HepG2 (cell line): ENCODE results near the gene TSTD2. TPM values are rescaled to one million over a fixed set of nuclear protein-coding genes. Genes with fewer than 3 reads are reported as not detected.

ENCODE experiments used
- ARHGAP35 ChIP-seq: sonication (generic); formaldehyde crosslinking; IDR thresholded peaks from 2 replicates; pipeline ENCODE4 v1.9.0; 2022; ENCODE audit warnings: mild to moderate bottlenecking, inconsistent platforms, moderate library complexity, missing genetic modification reagents, borderline replicate concordance
- FOXJ3 ChIP-seq: sonication (generic); formaldehyde crosslinking; IDR thresholded peaks from 2 replicates; pipeline ENCODE4 v1.4.0; 2020; ENCODE audit warnings: missing genetic modification reagents, mild to moderate bottlenecking, borderline replicate concordance
- HMGA1 ChIP-seq: sonication (generic); formaldehyde crosslinking; conservative IDR thresholded peaks from 2 replicates; pipeline ENCODE4 v1.4.0; 2020; ENCODE audit warnings: missing genetic modification reagents
- JUN ChIP-seq: sonication (generic); formaldehyde crosslinking; IDR thresholded peaks from 2 replicates; pipeline ENCODE4 v1.4.0; 2020; ENCODE audit warnings: mild to moderate bottlenecking, missing genetic modification reagents
- MLLT10 ChIP-seq: sonication (generic); formaldehyde crosslinking; IDR thresholded peaks from 2 replicates; pipeline ENCODE4 v1.4.0; 2020; ENCODE audit warnings: missing genetic modification reagents
- MTA3 ChIP-seq: sonication (generic); formaldehyde crosslinking; IDR thresholded peaks from 2 replicates; pipeline ENCODE4 v1.4.0; 2020; ENCODE audit warnings: missing genetic modification reagents
- NRL ChIP-seq: sonication (generic); formaldehyde crosslinking; IDR thresholded peaks from 2 replicates; pipeline ENCODE4 v1.5.0; 2020; ENCODE audit warnings: missing genetic modification reagents, mild to moderate bottlenecking, moderate library complexity, borderline replicate concordance
- TCF7 ChIP-seq: sonication (generic); IDR thresholded peaks from 2 replicates; pipeline ENCODE4 v1.6.1; 2016; ENCODE audit warnings: antibody characterized with exemption, low read depth
- ZFP36L1 ChIP-seq: sonication (generic); formaldehyde crosslinking; IDR thresholded peaks from 2 replicates; pipeline ENCODE4 v1.8.0; 2022; ENCODE audit warnings: mild to moderate bottlenecking, missing genetic modification reagents, moderate library complexity
- ZFP91 ChIP-seq: sonication (generic); formaldehyde crosslinking; IDR thresholded peaks from 2 replicates; pipeline ENCODE4 v1.9.0; 2022; ENCODE audit warnings: missing genetic modification reagents, mild to moderate bottlenecking, borderline replicate concordance
- ZNF235 ChIP-seq: sonication (generic); formaldehyde crosslinking; IDR thresholded peaks from 2 replicates; pipeline ENCODE4 v1.8.1; 2023; ENCODE audit warnings: mild to moderate bottlenecking, missing genetic modification reagents, borderline replicate concordance
- ZNF879 ChIP-seq: sonication (generic); formaldehyde crosslinking; IDR thresholded peaks from 2 replicates; pipeline ENCODE4 v1.8.1; 2023; ENCODE audit warnings: missing genetic modification reagents
- ZSCAN22 ChIP-seq: sonication (generic); formaldehyde crosslinking; IDR thresholded peaks from 2 replicates; pipeline ENCODE4 v1.4.0; 2020; ENCODE audit warnings: mild to moderate bottlenecking, missing genetic modification reagents
- polyA plus RNA-seq, 8 experiments: library from polyadenylated mRNA; depleted of rRNA in 3 of 8; stranded (reverse) in 7 of 8; unstranded in 1 of 8; fragments of >200 nt; fragmentation: Illumina TruSeq in 4 of 8; extraction: Trizol in 4 of 8; gene quantifications; 2 replicates each; pipeline versions ENCODE4 v1.2.1 to v1.2.3, GENCODE V29; 2011 to 2016; ENCODE audit warnings: low read depth in 4 of 8, missing spikeins in 1 of 8, mixed read lengths in 1 of 8; ENCODE audit not compliant: insufficient read depth in 1 of 8
- total RNA-seq, 5 experiments: library from RNA; depleted of rRNA; stranded (reverse); fragments of >200 nt; fragmentation: Illumina TruSeq; extraction: Trizol; gene quantifications; 2 replicates each; pipeline ENCODE4 v1.2.3, GENCODE V29; 2016; ENCODE audit warnings: low read depth in 1 of 5
- TF ChIP-seq, protein P1 (sequence below): IDR thresholded peaks from 2 replicates; pipeline ENCODE4 v1.6.1; 2016; ENCODE audit warnings: low read depth, control low read depth

TSTD2 gene
- total and polyA plus RNA-seq, 2 of the 13 experiments (the other 11 are each of a cell fraction or from before 2014, with no cell fraction given), result 16.0 to 23.1 TPM

DNA sequence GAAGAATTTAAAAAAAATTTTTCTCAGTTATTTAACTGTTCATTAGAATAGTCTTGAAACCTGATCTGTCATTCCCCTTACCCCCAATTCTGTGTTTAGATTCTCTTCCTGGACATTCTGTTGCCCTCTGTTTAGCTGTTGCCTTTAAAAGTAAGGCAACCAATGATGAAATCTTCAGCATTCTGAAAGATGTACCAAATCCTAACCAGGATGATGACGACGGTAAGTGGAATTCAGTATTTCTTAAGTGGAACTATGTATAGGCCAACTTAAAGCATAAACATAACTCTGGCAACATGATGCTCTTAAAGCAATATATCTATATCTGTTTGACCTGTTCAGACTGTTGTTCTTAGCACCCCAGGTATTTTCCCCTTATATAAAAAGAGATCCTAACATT, 27.7 kb upstream of the TSTD2 start (continued):
- no peak for TF ChIP-seq ZNF879 (CRISPR knock-in tag)
- TF ChIP-seq JUN (CRISPR knock-in tag), result no peak
- no peak for TF ChIP-seq FOXJ3 (CRISPR knock-in tag)
- no peak for TF ChIP-seq MTA3
- TF ChIP-seq MLLT10 (CRISPR knock-in tag), result no peak
- no peak for TF ChIP-seq ZFP91 (CRISPR knock-in tag)
- TF ChIP-seq ZFP36L1, result no peak
- no peak for TF ChIP-seq ZSCAN22 (CRISPR knock-in tag)
- no peak for TF ChIP-seq HMGA1 (CRISPR knock-in tag)
- no peak for TF ChIP-seq TCF7
- no peak for TF ChIP-seq NRL (CRISPR knock-in tag)
- TF ChIP-seq ARHGAP35 (CRISPR knock-in tag), result no peak
- TF ChIP-seq ZNF235 (CRISPR knock-in tag), result no peak
- TF ChIP-seq, protein P1, sequence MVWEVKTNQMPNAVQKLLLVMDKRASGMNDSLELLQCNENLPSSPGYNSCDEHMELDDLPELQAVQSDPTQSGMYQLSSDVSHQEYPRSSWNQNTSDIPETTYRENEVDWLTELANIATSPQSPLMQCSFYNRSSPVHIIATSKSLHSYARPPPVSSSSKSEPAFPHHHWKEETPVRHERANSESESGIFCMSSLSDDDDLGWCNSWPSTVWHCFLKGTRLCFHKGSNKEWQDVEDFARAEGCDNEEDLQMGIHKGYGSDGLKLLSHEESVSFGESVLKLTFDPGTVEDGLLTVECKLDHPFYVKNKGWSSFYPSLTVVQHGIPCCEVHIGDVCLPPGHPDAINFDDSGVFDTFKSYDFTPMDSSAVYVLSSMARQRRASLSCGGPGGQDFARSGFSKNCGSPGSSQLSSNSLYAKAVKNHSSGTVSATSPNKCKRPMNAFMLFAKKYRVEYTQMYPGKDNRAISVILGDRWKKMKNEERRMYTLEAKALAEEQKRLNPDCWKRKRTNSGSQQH (CRISPR knock-in tag), result no peak
